ENCODE data around the gene NDUFA6. TPM values are rescaled to one million over a fixed set of nuclear protein-coding genes. Genes with fewer than 3 reads are reported as not detected.

Gene NDUFA6
- 61.8 to 72.3 TPM (median 66.9 TPM) in 5 replicates for total RNA-seq (2022; extraction: Qiagen RNA extraction; ENCODE audit: low read depth)

DNA sequence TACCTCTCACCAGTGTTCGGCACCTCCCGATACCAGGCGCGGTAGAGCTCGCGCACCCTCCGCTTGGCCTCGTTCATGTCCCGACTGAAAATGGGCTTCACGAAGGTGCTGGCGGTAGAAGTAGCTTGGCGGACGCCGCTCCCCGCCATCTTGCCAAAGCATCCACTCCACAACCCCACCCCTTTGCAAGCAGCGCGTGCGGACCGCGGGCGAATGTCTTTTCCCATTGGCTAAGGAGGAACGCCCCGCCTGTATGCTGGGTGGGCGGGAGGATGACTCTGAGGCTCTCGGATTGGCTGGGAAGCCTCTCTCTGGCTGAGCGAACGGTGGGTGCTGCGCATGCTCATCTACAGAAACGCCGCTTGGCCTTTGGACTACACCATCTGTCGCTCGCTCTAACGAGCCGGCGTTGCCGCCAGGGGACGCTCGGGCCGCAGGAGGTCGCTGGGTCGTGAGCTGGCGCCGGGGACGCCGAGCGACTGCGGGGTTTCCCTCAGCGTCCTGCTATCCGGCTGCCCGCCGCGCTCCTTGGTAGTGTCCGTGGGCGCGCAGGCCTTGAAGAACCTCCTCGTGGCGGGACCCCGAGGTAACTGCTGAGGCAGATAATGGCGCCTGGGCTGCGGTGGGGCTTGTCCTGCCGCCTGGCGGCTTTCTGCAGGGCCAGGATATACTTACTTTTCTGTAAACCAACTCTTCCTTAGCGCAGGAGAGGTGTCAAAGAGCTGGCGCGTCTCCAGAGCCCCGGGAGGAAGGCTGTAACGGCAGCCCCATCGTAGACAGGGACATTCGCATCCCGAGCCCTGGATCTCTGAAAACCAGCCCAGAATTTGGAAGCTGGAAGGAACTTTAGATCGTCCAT, at the start of gene NDUFA6:
NDUFA6 (minus strand) TSS at position 177 of the 859 bp plus-strand sequence; CDS start at position 149, 28 bp downstream.

DNA sequence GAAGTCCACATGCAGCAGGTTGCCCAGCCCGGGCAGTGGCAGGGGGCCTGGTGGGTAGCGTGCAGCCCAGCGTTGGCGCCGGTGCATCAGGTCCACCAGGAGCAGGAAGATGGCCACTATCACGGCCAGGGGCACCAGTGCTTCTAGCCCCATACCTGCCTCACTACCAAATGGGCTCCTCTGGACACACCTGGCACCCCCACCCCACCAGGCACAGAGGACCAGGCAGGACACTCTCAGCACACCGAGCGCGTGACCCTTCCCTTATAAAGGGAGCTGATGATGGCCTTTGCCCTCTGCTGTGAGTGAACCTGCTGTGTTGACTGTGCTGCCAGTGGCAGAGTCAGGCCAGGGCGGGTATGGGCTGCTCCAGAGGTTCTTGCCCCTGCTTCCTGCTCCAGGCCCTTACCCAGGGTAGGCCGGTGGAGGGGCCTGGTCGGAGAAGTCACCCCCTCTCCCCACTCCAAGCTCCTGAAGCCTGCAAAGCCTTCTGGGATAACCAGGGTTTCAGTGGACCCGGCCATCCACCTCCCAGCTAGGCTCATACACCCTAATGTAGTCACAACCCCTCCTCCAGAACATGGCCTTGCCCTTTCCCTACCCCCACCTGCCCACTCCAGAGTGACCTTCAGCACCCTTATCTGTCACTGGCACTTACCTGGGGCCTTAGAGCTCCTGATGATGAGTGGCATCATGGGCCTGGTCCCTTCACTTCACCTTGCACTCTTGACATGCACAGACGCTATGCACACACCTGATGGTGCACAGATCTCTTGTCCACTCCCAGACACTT, 40.3 kb upstream of the NDUFA6 start, which contains the start of gene CYP2D6:
CYP2D6 (minus strand) TSS at position 172 of the 793 bp plus-strand sequence; CDS start at position 153, 19 bp downstream.

DNA sequence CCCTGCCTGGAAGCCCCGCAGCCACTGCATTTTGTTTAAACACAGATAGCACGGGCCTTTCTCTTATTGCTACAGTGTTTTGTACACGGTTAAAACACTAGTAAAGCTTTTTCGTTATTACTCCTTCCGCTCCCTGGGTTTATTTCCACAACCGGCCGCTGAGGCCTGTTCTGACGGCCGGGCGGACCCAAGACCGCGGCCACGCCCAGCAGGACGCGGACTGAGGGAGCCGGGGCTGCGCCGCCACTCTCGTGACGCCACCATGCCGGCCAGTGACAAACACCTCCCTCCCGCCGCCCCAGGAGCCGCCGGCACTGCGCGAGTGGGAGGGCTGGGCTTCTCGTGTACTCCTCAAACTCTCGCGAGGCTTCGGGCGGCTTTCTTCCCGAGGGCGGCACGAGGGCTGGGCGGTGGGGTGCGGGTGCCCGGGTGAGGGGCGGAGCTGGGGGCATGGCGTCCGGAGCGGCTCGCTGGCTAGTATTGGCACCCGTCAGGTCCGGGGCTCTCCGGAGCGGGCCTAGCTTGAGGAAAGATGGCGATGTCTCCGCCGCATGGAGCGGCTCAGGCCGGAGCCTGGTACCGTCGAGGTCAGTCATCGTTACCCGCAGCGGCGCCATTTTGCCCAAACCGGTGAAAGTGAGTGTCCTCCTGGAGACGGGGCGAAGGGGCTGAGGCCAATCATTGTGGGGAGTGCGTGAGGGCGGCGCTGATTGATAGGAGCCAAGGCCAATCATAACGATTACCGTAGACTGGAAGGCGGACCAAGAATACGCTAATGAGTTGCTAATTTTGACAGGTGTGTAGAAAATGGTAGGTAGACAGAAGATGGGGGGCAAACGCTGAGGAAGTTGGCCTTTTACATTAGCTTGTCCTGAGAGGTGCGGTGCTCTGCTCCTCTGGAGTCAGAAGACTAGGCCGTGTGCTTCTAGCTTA, 11.0 kb downstream of the NDUFA6 start, which contains the start of gene SMDT1:
SMDT1 (plus strand) TSS at position 382 of the 933 bp plus-strand sequence; CDS start at position 451, 69 bp downstream.

DNA sequence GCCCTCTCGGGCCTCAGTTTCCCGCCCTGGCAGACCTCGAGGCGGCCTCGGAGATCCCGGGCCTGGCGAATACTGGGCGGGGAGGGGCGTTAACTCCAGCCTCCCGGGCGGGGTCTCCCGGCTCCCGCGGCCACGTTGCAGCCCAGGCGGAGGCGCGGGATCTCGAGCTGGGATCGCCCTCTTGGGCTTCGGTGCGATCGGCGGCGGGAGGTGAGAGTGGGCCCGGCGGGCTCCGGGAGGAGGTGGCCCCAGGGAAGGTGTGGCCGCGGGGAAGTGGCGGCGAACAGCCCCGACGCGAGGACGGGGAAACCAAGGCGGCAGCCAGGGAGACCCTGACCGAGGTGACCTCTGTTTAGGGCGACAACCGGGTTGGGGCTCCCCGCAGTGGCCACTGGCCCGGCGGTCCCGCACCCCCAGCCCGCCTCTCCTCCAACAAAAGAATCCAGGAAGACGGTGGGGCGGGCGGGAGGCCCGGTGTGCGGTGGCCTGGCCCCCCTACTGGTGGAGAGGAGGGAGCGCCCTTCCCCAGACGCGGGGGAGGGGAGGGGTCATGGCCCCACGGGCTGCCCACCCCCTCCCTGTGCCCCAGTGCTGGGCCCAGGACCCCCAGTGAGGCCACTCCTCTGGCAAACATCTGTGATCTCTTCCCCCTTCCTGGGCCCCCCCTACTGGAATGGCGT, 16.3 kb downstream of the NDUFA6 start, which contains the start of gene PHETA2:
PHETA2 (plus strand) TSS at position 117 of the 680 bp plus-strand sequence. CDS start 3,046 bp downstream, outside the sequence.

DNA sequence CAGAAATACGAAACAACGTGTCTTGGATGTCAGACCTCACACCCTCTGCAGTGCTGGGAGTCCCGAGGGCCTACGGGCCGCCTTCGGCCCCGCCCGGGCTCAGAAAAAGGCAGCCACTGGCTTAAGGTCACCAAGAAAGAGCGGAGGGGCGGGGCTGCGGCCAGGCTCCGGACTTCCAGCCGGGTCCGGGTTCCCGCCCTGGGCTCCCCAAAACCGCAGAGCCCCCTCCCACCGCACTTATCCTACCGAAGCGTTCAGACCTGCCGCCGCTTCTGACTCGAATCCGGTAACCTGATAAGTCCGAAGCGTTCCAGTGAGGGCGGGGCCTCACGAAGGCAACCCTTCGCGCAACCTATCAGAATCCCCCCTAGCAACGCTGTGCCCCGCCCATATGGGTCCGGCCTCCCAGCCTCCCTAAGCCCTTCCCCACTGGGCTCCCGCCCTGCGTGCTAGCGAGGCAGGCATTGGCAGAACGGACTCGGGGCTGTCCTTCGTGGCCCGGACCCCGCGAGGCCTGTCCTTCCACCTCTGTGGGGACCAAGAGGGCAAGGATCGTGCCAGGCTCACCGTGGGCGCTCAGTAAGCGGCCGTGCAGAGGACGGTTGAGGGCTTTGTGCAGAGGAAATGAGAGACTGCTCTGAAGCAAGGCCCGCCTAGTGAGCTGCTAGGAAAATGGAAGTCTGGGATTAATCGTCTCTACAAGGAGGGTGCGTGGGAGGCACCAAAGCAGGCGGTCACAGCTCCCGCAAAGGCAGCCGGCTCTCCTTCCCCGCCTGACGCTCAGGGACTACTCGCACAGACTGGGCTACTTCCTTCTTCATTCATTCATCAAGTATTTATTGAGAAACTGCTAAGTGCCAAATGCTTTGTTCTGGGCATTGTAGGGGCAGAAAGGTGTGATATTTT, 19.8 kb downstream of the NDUFA6 start, which contains the start of gene NAGA:
NAGA (minus strand) TSS at position 296 of the 906 bp plus-strand sequence. CDS start 515 bp downstream, outside the sequence.

Other genes with a start within 250 kb of the NDUFA6 start
- gene SHISA8, start 175.7 kb downstream of the NDUFA6 start, total RNA-seq (2022; extraction: Qiagen RNA extraction; ENCODE audit: low read depth) = 0.14 to 0.29 TPM (median 0.29 TPM) in 3 of 5 replicates, not detected in the others
- 0.11 to 0.37 TPM (median 0.15 TPM) in 5 replicates for gene TNFRSF13C, start 164.0 kb downstream of the NDUFA6 start, total RNA-seq (2022; extraction: Qiagen RNA extraction; ENCODE audit: low read depth)
- 19.3 to 38.8 TPM (median 37.3 TPM) in 5 replicates for gene CENPM, start 143.6 kb downstream of the NDUFA6 start, total RNA-seq (2022; extraction: Qiagen RNA extraction; ENCODE audit: low read depth)
- 0.83 to 1.5 TPM (median 1.3 TPM) in 5 replicates for gene SEPTIN3, start 121.3 kb downstream of the NDUFA6 start, total RNA-seq (2022; extraction: Qiagen RNA extraction; ENCODE audit: low read depth)
- gene WBP2NL, start 92.0 kb downstream of the NDUFA6 start, total RNA-seq (2022; extraction: Qiagen RNA extraction; ENCODE audit: low read depth) = 0.12 TPM in 1 of 5 replicates, not detected in the others
- gene NAGA, start 20.0 kb downstream of the NDUFA6 start, total RNA-seq (2022; extraction: Qiagen RNA extraction; ENCODE audit: low read depth) = 3.7 to 8.2 TPM (median 7.0 TPM) in 5 replicates
- not detected in 5 replicates for gene PHETA2, start 16.5 kb downstream of the NDUFA6 start, total RNA-seq (2022; extraction: Qiagen RNA extraction; ENCODE audit: low read depth)
- gene SMDT1, start 11.1 kb downstream of the NDUFA6 start, total RNA-seq (2022; extraction: Qiagen RNA extraction; ENCODE audit: low read depth) = 30.2 to 42.0 TPM (median 38.1 TPM) in 5 replicates
- gene CYP2D6, start 40.0 kb upstream of the NDUFA6 start, total RNA-seq (2022; extraction: Qiagen RNA extraction; ENCODE audit: low read depth) = 0.40 to 0.54 TPM (median 0.50 TPM) in 5 replicates
- 11.2 to 16.1 TPM (median 13.4 TPM) in 5 replicates for gene TCF20, start 179.9 kb upstream of the NDUFA6 start, total RNA-seq (2022; extraction: Qiagen RNA extraction; ENCODE audit: low read depth)